Lung (tissue), 13 donors: ENCODE data around the gene E4F1. TPM values are rescaled to one million over a fixed set of nuclear protein-coding genes. Genes with fewer than 3 reads are reported as not detected.

Experiments
- ATAC-seq: fragments of 200-7000 bp; cut with Tn5 transposase; one replicate; pipeline ENCODE4 v1.9.1; 2020; ENCODE audit warnings: moderate number of reproducible peaks; ENCODE audit not compliant: insufficient read depth, low FRiP score
- DNase-seq, 3 donors: peaks; one replicate each; pipeline ENCODE4 v3.0.0-alpha.2; 2013 to 2017
- H3K27ac ChIP-seq, 2 donors: one replicate each; pipeline ENCODE4 v1.5.1; 2013; ENCODE audit warnings: mild to moderate bottlenecking in 2 of 2, moderate library complexity in 2 of 2, control low read depth in 1 of 2, inconsistent platforms in 1 of 2, low read depth in 1 of 2, low read length in 1 of 2
- H3K27me3 ChIP-seq, 3 donors: one replicate each; pipeline ENCODE4 v1.5.1; 2013; ENCODE audit warnings: low read length in 2 of 3; ENCODE audit not compliant: control insufficient read depth in 3 of 3, insufficient read depth in 3 of 3
- H3K36me3 ChIP-seq, 4 donors: one replicate each; pipeline ENCODE4 v1.5.1; 2013; ENCODE audit warnings: low read length in 4 of 4, mild to moderate bottlenecking in 1 of 4, moderate library complexity in 1 of 4; ENCODE audit not compliant: control insufficient read depth in 4 of 4, insufficient read depth in 4 of 4
- H3K4me1 ChIP-seq, 5 donors: one replicate each; pipeline ENCODE4 v1.5.1; 2013; ENCODE audit warnings: low read length in 5 of 5, mild to moderate bottlenecking in 2 of 5, moderate library complexity in 1 of 5; ENCODE audit not compliant: control insufficient read depth in 5 of 5, insufficient read depth in 5 of 5
- H3K4me3 ChIP-seq: one replicate; pipeline ENCODE4 v1.5.1; 2013; ENCODE audit warnings: mild to moderate bottlenecking, control low read depth, moderate library complexity
- H3K9ac ChIP-seq, 2 donors: one replicate each; pipeline ENCODE4 v1.5.1; 2013; ENCODE audit warnings: low read length in 2 of 2, control low read depth in 1 of 2; ENCODE audit not compliant: insufficient read depth in 1 of 2
- H3K9me3 ChIP-seq, 4 donors: one replicate each; pipeline ENCODE4 v1.5.1; 2013; ENCODE audit warnings: low read length in 3 of 4, mild to moderate bottlenecking in 1 of 4, moderate library complexity in 1 of 4; ENCODE audit not compliant: control insufficient read depth in 4 of 4, insufficient read depth in 3 of 4
- WGBS, 2 donors: extraction: QIAGEN DNeasy Blood & Tissue Kit; methylation state at CpG; one replicate each; pipeline ENCODE4 v1.1.7; 2013; 5-methylcytosine and 5-hydroxymethylcytosine counted together
- polyA plus RNA-seq, 2 donors: library from polyadenylated mRNA; stranded (reverse); fragments of 200-250 nt; gene quantifications; one replicate each; pipeline ENCODE4 v1.2.1, GENCODE V29; 2013
- small RNA-seq: library from RNA; depleted of rRNA; stranded (forward); fragments of <200 nt; gene quantifications from one replicate; pipeline ENCODE3, GENCODE V24; 2014; ENCODE audit warnings: low replicate concordance
- total RNA-seq, 2 donors: library from RNA; depleted of rRNA in 1 of 2; stranded (reverse); fragments of >200 nt in 1 of 2; gene quantifications; one replicate each; pipeline ENCODE4 v1.2.1, GENCODE V29; 2014 to 2021
- TF ChIP-seq, protein P1 (sequence below): IDR thresholded peaks from 2 replicates; pipeline ENCODE4 v1.5.1; 2012; ENCODE audit warnings: mild to moderate bottlenecking; ENCODE audit errors: control extremely low read depth, extremely low read depth
- donor health status: control.
- donor health status: control.
- donor health status: Bipolar disorder and iron deficiency.
- donor health status: healthy.
- donor health status: DM: yes; HTN: yes; CAD: no.

E4F1 gene
- total and polyA plus RNA-seq, 4 donors = 21.0 to 30.2 (median 24.8) TPM

GRCh38 chr16:2284001-2284770, 60.8 kb downstream of the E4F1 start:
- no peak for ATAC-seq
- no peaks in the 10 kb centered on the region for H3K4me1 ChIP-seq
- peaks cover 0 to 61% (median 0%) of the 10 kb centered on the region in 4 donors for H3K36me3 ChIP-seq
- TF ChIP-seq, protein P1, sequence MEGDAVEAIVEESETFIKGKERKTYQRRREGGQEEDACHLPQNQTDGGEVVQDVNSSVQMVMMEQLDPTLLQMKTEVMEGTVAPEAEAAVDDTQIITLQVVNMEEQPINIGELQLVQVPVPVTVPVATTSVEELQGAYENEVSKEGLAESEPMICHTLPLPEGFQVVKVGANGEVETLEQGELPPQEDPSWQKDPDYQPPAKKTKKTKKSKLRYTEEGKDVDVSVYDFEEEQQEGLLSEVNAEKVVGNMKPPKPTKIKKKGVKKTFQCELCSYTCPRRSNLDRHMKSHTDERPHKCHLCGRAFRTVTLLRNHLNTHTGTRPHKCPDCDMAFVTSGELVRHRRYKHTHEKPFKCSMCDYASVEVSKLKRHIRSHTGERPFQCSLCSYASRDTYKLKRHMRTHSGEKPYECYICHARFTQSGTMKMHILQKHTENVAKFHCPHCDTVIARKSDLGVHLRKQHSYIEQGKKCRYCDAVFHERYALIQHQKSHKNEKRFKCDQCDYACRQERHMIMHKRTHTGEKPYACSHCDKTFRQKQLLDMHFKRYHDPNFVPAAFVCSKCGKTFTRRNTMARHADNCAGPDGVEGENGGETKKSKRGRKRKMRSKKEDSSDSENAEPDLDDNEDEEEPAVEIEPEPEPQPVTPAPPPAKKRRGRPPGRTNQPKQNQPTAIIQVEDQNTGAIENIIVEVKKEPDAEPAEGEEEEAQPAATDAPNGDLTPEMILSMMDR = no peak
- H3K9ac ChIP-seq = no peak overlapping the region
- WGBS, 2 donors = 93 to 97% methylated on average over 31 to 37 of the region's 37 CpGs
- no peaks in the 10 kb centered on the region for H3K27me3 ChIP-seq
- no peak overlapping the region for H3K27ac ChIP-seq
- DNase-seq = no peak
- no peak overlapping the region for H3K4me3 ChIP-seq
- no peaks in the 10 kb centered on the region for H3K9me3 ChIP-seq

DNA sequence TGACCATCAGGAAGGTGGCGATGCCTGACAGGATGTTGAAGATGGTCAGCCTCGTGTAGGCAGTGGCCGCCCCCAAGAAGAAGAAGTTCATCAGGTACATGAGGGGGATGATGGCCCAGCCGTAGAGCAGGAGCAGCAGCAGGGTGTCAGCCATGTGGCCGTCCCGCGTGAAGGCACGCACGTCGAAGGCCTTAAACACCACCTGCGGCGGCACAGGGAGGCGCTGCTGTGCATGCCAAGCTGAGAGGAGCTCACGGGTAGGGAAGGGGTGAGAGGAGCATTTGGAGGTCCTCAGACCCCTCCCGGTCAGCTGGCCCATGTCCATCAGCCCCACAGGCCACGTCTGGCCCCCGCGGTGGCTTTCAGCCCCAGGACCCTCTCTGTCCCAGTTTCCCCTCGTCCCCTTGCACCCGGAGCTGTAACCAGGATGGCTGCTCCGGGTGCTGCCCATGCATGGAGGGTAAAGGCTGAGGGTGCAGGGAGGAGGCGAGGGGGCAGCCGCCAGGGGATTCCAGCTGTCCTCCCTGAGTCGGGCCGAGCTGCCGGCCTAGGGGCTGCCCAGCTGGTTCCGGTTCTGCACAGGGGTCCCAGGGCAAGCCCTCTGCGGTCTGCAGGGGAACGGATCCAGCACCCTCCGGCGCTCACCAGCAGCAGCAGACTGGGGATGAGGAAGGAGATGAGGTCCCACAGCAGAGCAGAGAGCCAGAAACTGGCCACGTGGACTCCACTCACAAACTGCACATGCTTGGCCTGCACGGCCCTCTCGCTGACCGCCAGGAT, 61.6 kb downstream of the E4F1 start:
- TF ChIP-seq, protein P1 = no peak
- H3K4me1 ChIP-seq = no peaks in the 10 kb centered on the region
- no peak overlapping the region for H3K4me3 ChIP-seq
- no peak overlapping the region for H3K9ac ChIP-seq
- DNase-seq (no peak), ATAC-seq (no peak)
- no peaks in the 10 kb centered on the region for H3K9me3 ChIP-seq
- H3K27ac ChIP-seq = no peak overlapping the region
- H3K36me3 ChIP-seq = peaks cover 0 to 66% (median 0%) of the 10 kb centered on the region in 4 donors
- WGBS, 2 donors = 90 to 94% methylated on average over 32 to 35 of the region's 35 CpGs
- no peaks in the 10 kb centered on the region for H3K27me3 ChIP-seq

Small RNAs within 50 kb of the gene (small RNA-seq; reads per million reads assigned to genes)
- gene MIR3677 (not detected), gene MIR4717 (not detected)

Other genes with a start within 250 kb of the E4F1 start
- gene NOXO1, start 242.1 kb upstream of the E4F1 start, total RNA-seq = 1 to 10 TPM in 1 of 2 donors, under 1 TPM in 1; 0.28 to 4.5 TPM
- gene NOXO1, start 242.1 kb upstream of the E4F1 start, polyA plus RNA-seq = 1 to 10 TPM; 2.0 to 7.3 TPM
- 10 to 100 TPM in 1 of 2 donors, 1 to 10 TPM in 1; 7.4 to 32.6 TPM for gene GFER, start 239.4 kb upstream of the E4F1 start, total RNA-seq
- gene GFER, start 239.4 kb upstream of the E4F1 start, polyA plus RNA-seq = 10 to 100 TPM; 18.6 to 63.5 TPM
- under 1 TPM; 0.40 to 0.46 TPM for gene SYNGR3, start 233.6 kb upstream of the E4F1 start, total RNA-seq
- under 1 TPM; 0.10 to 0.69 TPM for gene SYNGR3, start 233.6 kb upstream of the E4F1 start, polyA plus RNA-seq
- 10 to 100 TPM; 13.9 to 49.8 TPM for gene ZNF598, start 213.8 kb upstream of the E4F1 start, total RNA-seq
- 10 to 100 TPM; 29.1 to 42.8 TPM for gene ZNF598, start 213.8 kb upstream of the E4F1 start, polyA plus RNA-seq
- gene NPW, start 203.8 kb upstream of the E4F1 start, total RNA-seq = 1 to 10 TPM in 1 of 2 donors, under 1 TPM in 1; 0.71 to 1.3 TPM
- under 1 TPM; 0.12 to 0.34 TPM for gene NPW, start 203.8 kb upstream of the E4F1 start, polyA plus RNA-seq
- 100 to 1,000 TPM; 142 to 468 TPM for gene NHERF2, start 196.7 kb upstream of the E4F1 start, total RNA-seq
- 100 to 1,000 TPM; 192 to 297 TPM for gene NHERF2, start 196.7 kb upstream of the E4F1 start, polyA plus RNA-seq
- gene NTHL1, start 175.8 kb upstream of the E4F1 start, total RNA-seq = 10 to 100 TPM; 19.3 to 37.8 TPM
- 10 to 100 TPM; 20.4 to 43.5 TPM for gene NTHL1, start 175.8 kb upstream of the E4F1 start, polyA plus RNA-seq
- 100 to 1,000 TPM in 1 of 2 donors, 10 to 100 TPM in 1; 93.4 to 146 TPM for gene TSC2, start 175.6 kb upstream of the E4F1 start, total RNA-seq
- 10 to 100 TPM; 36.5 to 51.9 TPM for gene TSC2, start 175.6 kb upstream of the E4F1 start, polyA plus RNA-seq
- gene PKD1, start 87.7 kb upstream of the E4F1 start, total RNA-seq = 100 to 1,000 TPM in 1 of 2 donors, 10 to 100 TPM in 1; 82.9 to 128 TPM
- 10 to 100 TPM; 39.1 to 46.3 TPM for gene PKD1, start 87.7 kb upstream of the E4F1 start, polyA plus RNA-seq
- under 1 TPM; 0.48 to 0.95 TPM for gene RAB26, start 75.0 kb upstream of the E4F1 start, total RNA-seq
- 1 to 10 TPM in 1 of 2 donors, under 1 TPM in 1; 0.30 to 1.0 TPM for gene RAB26, start 75.0 kb upstream of the E4F1 start, polyA plus RNA-seq
- 10 to 100 TPM; 33.4 to 74.2 TPM for gene TRAF7, start 67.8 kb upstream of the E4F1 start, total RNA-seq
- 10 to 100 TPM; 44.8 to 51.9 TPM for gene TRAF7, start 67.8 kb upstream of the E4F1 start, polyA plus RNA-seq
- under 1 TPM; 0.09 TPM for gene CASKIN1, start 27.0 kb upstream of the E4F1 start, total RNA-seq
- gene CASKIN1, start 27.0 kb upstream of the E4F1 start, polyA plus RNA-seq = under 1 TPM; 0.15 to 0.35 TPM
- 10 to 100 TPM; 17.2 to 42.6 TPM for gene MLST8, start 18.1 kb upstream of the E4F1 start, total RNA-seq
- gene MLST8, start 18.1 kb upstream of the E4F1 start, polyA plus RNA-seq = 10 to 100 TPM; 39.7 to 48.9 TPM
- 1 to 10 TPM; 2.1 to 9.2 TPM for gene BRICD5, start 12.7 kb upstream of the E4F1 start, total RNA-seq
- 10 to 100 TPM in 1 of 2 donors, 1 to 10 TPM in 1; 9.4 to 13.5 TPM for gene BRICD5, start 12.7 kb upstream of the E4F1 start, polyA plus RNA-seq
- 10 to 100 TPM in 1 of 2 donors, 1 to 10 TPM in 1; 3.8 to 20.9 TPM for gene PGP, start 8.8 kb upstream of the E4F1 start, total RNA-seq
- 10 to 100 TPM; 12.5 to 14.9 TPM for gene PGP, start 8.8 kb upstream of the E4F1 start, polyA plus RNA-seq
- gene DNASE1L2, start 12.9 kb downstream of the E4F1 start, total RNA-seq = 1 to 10 TPM in 1 of 2 donors, under 1 TPM in 1; 0.65 to 1.0 TPM
- under 1 TPM; 0.69 to 0.71 TPM for gene DNASE1L2, start 12.9 kb downstream of the E4F1 start, polyA plus RNA-seq
- gene ECI1, start 28.0 kb downstream of the E4F1 start, total RNA-seq = 10 to 100 TPM; 35.0 to 71.9 TPM
- gene ECI1, start 28.0 kb downstream of the E4F1 start, polyA plus RNA-seq = 10 to 100 TPM; 55.2 to 87.1 TPM
- 100 to 1,000 TPM in 1 of 2 donors, 10 to 100 TPM in 1; 92.0 to 125 TPM for gene RNPS1, start 44.5 kb downstream of the E4F1 start, total RNA-seq
- gene RNPS1, start 44.5 kb downstream of the E4F1 start, polyA plus RNA-seq = 100 to 1,000 TPM in 1 of 2 donors, 10 to 100 TPM in 1; 98.7 to 144 TPM
- gene ABCA3, start 117.1 kb downstream of the E4F1 start, total RNA-seq = 100 to 1,000 TPM; 486 to 607 TPM
- gene ABCA3, start 117.1 kb downstream of the E4F1 start, polyA plus RNA-seq = 100 to 1,000 TPM; 197 to 337 TPM
- gene CCNF, start 205.9 kb downstream of the E4F1 start, total RNA-seq = 1 to 10 TPM; 3.5 to 7.5 TPM
- gene CCNF, start 205.9 kb downstream of the E4F1 start, polyA plus RNA-seq = 1 to 10 TPM; 2.0 to 2.2 TPM
- gene TEDC2, start 236.5 kb downstream of the E4F1 start, total RNA-seq = 1 to 10 TPM; 1.1 to 3.6 TPM
- 1 to 10 TPM; 1.6 to 2.9 TPM for gene TEDC2, start 236.5 kb downstream of the E4F1 start, polyA plus RNA-seq
- gene NTN3, start 247.7 kb downstream of the E4F1 start, total RNA-seq = 1 to 10 TPM in 1 of 2 donors, not detected in 1; 2.4 TPM
- under 1 TPM in 1 of 2 donors, not detected in 1; 0.06 TPM for gene NTN3, start 247.7 kb downstream of the E4F1 start, polyA plus RNA-seq